Measurements from ENCODE around the gene TUT7. TPM values are rescaled to one million over a fixed set of nuclear protein-coding genes. Genes with fewer than 3 reads are reported as not detected.

TUT7 gene
- total and polyA plus RNA-seq, 2 experiments from 2014 or later: 16.5 to 18.8 TPM

DNA sequence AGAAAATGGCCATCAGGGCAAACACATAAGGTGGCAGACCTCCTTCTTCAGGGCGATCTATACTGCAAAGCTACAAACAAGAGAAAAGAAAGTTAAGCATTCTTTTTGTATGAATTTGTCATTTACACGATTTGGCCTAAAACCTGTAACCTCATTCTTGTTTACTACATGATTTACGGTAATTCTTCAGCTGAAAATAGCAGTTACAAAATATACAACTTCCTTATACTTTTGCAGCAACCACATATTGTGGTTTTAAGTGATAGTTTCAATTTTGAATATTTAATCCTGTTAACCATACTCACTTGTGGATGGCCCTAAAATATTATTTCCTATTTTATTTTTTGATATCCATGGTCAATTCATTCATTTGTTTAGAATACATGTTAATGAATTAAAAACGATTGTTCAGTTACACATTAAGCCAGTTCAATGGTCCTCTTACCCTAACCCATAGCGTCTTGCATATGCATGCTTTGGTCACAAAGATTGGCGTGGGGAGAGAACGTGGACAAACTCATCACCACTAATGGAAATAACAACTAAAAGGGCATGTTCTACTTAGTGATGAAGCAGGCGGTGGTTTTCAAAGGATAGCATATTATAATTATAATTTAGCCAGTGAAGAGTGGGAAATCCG, 16.6 kb downstream of the TUT7 start:
- no peaks in the 10 kb centered on the region for H4K20me1 ChIP-seq (ENCODE audit: insufficient read depth)
- H3K9me2 ChIP-seq (ENCODE audit: insufficient read depth): no peaks in the 10 kb centered on the region
- in situ Hi-C loops (cut with MboI): no loop called here
- no peak overlapping the region for H3K27ac ChIP-seq
- no peaks in the 10 kb centered on the region for H3K27me3 ChIP-seq (replicated peaks; ENCODE audit: insufficient read depth)
- H2AFZ ChIP-seq: no peak overlapping the region
- 92 to 93% methylated on average over 9 of the region's 9 CpGs for WGBS, 2 experiments (ENCODE audit: low coverage in 1 of 2, low lambda C conversion rate in 2 of 2, missing lambda C conversion rate in 2 of 2)
- H3K79me2 ChIP-seq (ENCODE audit: insufficient read depth): peaks cover 7% of the 10 kb centered on the region
- DNase-seq: no peak
- no peaks in the 10 kb centered on the region for H3K9me3 ChIP-seq (ENCODE audit: low read depth)
- H3K9ac ChIP-seq: no peak overlapping the region
- peaks cover 28% of the 10 kb centered on the region for H3K4me1 ChIP-seq (ENCODE audit: insufficient read depth)
- H3F3A ChIP-seq (ENCODE audit: insufficient read depth): peaks cover 32% of the 10 kb centered on the region
- TF ChIP-seq EZH2 (IDR thresholded peaks at IDR 0.05; ENCODE audit: insufficient read depth, poor library complexity, severe bottlenecking) (no peak), EZH2phosphoT487 (IDR thresholded peaks at IDR 0.05; ENCODE audit: insufficient read depth, low read depth) (no peak)
- peaks cover 100% of the 10 kb centered on the region for H3K36me3 ChIP-seq (ENCODE audit: low read depth)
- H3K4me3 ChIP-seq: no peak overlapping the region
- no peak overlapping the region for H3K4me2 ChIP-seq (ENCODE audit: unreplicated experiment)

DNA sequence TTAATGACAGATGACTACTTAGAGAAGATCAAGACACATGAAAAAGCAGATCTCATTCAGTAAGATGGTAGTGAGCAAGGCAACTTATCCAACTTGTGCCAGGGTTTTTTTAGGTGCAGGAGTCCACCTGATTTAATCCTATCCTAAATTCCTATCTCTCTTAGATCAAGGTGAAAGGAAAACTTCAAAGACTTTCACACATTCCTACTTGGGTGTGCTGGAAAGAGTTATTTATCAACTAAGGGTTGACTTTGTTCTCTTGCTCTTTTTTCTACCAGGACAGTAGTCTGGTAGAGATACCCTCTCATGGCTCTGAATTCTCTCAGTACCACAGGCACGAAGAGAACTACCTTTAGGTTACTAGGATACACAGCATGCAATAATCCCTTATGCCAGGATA, 18.2 kb downstream of the TUT7 start:
- H3K9me2 ChIP-seq (ENCODE audit: insufficient read depth): no peaks in the 10 kb centered on the region

DNA sequence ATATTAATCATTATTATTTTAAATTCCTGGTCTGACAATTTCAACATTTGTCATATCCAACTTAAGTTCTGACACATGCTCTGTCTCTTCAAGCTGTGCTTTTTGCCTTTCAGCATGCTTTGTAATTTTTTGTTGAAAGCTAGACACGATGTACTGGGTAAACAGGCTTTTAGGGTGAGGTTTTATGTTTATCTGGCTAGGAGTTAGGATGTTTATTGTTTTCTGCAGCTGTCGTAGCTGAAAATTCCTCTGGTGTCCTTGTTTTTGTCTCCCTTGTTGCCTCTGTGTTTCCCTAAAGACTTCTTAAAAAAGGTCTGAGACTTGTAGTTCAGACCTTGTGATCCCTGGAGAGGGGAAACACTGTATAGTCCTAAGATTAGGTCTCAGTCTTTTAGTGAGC, 20.6 kb downstream of the TUT7 start:
- Histone ChIP-seq H3K9me2 (ENCODE audit: insufficient read depth) (no peaks in the 10 kb centered on the region), H3K4me1 (ENCODE audit: insufficient read depth) (no peaks in the 10 kb centered on the region), H4K20me1 (ENCODE audit: insufficient read depth) (no peaks in the 10 kb centered on the region), H3K27ac (no peak overlapping the region), H3K79me2 (ENCODE audit: insufficient read depth) (peaks cover 4% of the 10 kb centered on the region), H3K27me3 (replicated peaks; ENCODE audit: insufficient read depth) (no peaks in the 10 kb centered on the region), H3K9me3 (ENCODE audit: low read depth) (no peaks in the 10 kb centered on the region), H3F3A (ENCODE audit: insufficient read depth) (0 out of 2 replicates have a peak, but pooled peaks cover 6% of the 10 kb centered on the region), H2AFZ (no peak overlapping the region), H3K4me3 (no peak overlapping the region), H3K9ac (no peak overlapping the region), H3K4me2 (ENCODE audit: unreplicated experiment) (no peak overlapping the region), H3K36me3 (ENCODE audit: low read depth) (peaks cover 85% of the 10 kb centered on the region)
- DNase-seq: no peak
- in situ Hi-C loops (cut with MboI): no loop called here
- TF ChIP-seq EZH2phosphoT487 (IDR thresholded peaks at IDR 0.05; ENCODE audit: insufficient read depth, low read depth) (no peak), EZH2 (IDR thresholded peaks at IDR 0.05; ENCODE audit: insufficient read depth, poor library complexity, severe bottlenecking) (no peak)
- WGBS, 2 experiments (ENCODE audit: low coverage in 1 of 2, low lambda C conversion rate in 2 of 2, missing lambda C conversion rate in 2 of 2): 97 to 98% methylated on average over 2 of the region's 2 CpGs

More for the DNA sequence above, 18.2 kb downstream of the TUT7 start:
- TF ChIP-seq EZH2 (IDR thresholded peaks at IDR 0.05; ENCODE audit: insufficient read depth, poor library complexity, severe bottlenecking) (no peak), EZH2phosphoT487 (IDR thresholded peaks at IDR 0.05; ENCODE audit: insufficient read depth, low read depth) (no peak)
- peaks cover 6% of the 10 kb centered on the region for H3K79me2 ChIP-seq (ENCODE audit: insufficient read depth)
- H3K27ac ChIP-seq: no peak overlapping the region
- peaks cover 98% of the 10 kb centered on the region for H3K36me3 ChIP-seq (ENCODE audit: low read depth)
- H3K9me3 ChIP-seq (ENCODE audit: low read depth): no peaks in the 10 kb centered on the region
- peaks cover 24% of the 10 kb centered on the region for H3F3A ChIP-seq (ENCODE audit: insufficient read depth)
- in situ Hi-C loops (cut with MboI): no loop called here
- H3K4me3 ChIP-seq: no peak overlapping the region
- no peaks in the 10 kb centered on the region for H4K20me1 ChIP-seq (ENCODE audit: insufficient read depth)
- H3K4me2 ChIP-seq (ENCODE audit: unreplicated experiment): no peak overlapping the region
- peaks cover 16% of the 10 kb centered on the region for H3K4me1 ChIP-seq (ENCODE audit: insufficient read depth)
- H3K9ac ChIP-seq: no peak overlapping the region
- no peaks in the 10 kb centered on the region for H3K27me3 ChIP-seq (replicated peaks; ENCODE audit: insufficient read depth)
- no peak overlapping the region for H2AFZ ChIP-seq
- DNase-seq: no peak
- WGBS, 2 experiments (ENCODE audit: low coverage in 1 of 2, low lambda C conversion rate in 2 of 2, missing lambda C conversion rate in 2 of 2): 100% methylated on average over 1 of the region's 1 CpG

DNA sequence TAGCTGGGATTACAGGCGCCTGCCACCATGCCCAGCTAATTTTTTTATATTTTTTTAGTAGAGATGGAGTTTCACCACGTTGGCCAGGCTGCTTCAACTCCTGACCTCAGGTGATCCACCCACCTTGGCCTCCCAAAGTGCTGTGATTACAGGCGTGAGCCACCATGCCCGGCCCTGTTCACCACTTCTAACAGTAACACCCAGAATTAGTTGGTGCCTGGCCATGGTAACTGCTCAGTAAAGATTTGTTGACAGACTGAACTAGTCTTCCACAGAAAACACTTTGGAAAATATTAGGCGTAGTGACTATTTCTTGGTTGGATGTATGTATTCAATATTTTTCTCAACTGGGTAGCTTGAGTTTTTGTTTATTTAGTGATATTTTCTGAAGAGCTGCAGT, 24.0 kb downstream of the TUT7 start:
- Histone ChIP-seq H3K36me3 (ENCODE audit: low read depth) (peaks cover 68% of the 10 kb centered on the region), H3K27ac (no peak overlapping the region)
- in situ Hi-C loops (cut with MboI): no loop called here

More for the DNA sequence above, 24.0 kb downstream of the TUT7 start:
- H3K4me3 ChIP-seq: no peak overlapping the region
- peaks cover 3% of the 10 kb centered on the region for H3K79me2 ChIP-seq (ENCODE audit: insufficient read depth)
- whole genome bisulfite sequencing, 2 experiments (ENCODE audit: low coverage in 1 of 2, low lambda C conversion rate in 2 of 2, missing lambda C conversion rate in 2 of 2): 96 to 98% methylated on average over 5 of the region's 5 CpGs
- no peaks in the 10 kb centered on the region for H3K9me2 ChIP-seq (ENCODE audit: insufficient read depth)
- peaks cover 32% of the 10 kb centered on the region for H3F3A ChIP-seq (ENCODE audit: insufficient read depth)
- H3K4me1 ChIP-seq (ENCODE audit: insufficient read depth): peaks cover 4% of the 10 kb centered on the region
- no peak overlapping the region for H2AFZ ChIP-seq
- no peaks in the 10 kb centered on the region for H3K27me3 ChIP-seq (replicated peaks; ENCODE audit: insufficient read depth)
- no peak for TF ChIP-seq EZH2phosphoT487 (IDR thresholded peaks at IDR 0.05; ENCODE audit: insufficient read depth, low read depth)
- TF ChIP-seq EZH2 (IDR thresholded peaks at IDR 0.05; ENCODE audit: insufficient read depth, poor library complexity, severe bottlenecking): no peak
- H3K9ac ChIP-seq: no peak overlapping the region
- no peaks in the 10 kb centered on the region for H3K9me3 ChIP-seq (ENCODE audit: low read depth)
- no peaks in the 10 kb centered on the region for H4K20me1 ChIP-seq (ENCODE audit: insufficient read depth)
- no peak for DNase-seq
- H3K4me2 ChIP-seq (ENCODE audit: unreplicated experiment): no peak overlapping the region
